HL-60/S4 treated with phorbol 12-myristate 13-acetate at 8.2 ng/mL for 4 days and 3 days (cell line): ENCODE results near the gene CERS4.
"Not testable (repeated sequence)": the region's sequence is repeated elsewhere in the genome, so short reads cannot be mapped to it uniquely, and the experiment has no call there.

Experiments used
- in situ Hi-C: fragments of 300-500 bp; cut with MboI; formaldehyde crosslinking; loops from 2 replicates; pipeline ENCODE4 v1.15.0; 2022; ENCODE audit warnings: low sequenced_read_pairs

CERS4 gene

DNA sequence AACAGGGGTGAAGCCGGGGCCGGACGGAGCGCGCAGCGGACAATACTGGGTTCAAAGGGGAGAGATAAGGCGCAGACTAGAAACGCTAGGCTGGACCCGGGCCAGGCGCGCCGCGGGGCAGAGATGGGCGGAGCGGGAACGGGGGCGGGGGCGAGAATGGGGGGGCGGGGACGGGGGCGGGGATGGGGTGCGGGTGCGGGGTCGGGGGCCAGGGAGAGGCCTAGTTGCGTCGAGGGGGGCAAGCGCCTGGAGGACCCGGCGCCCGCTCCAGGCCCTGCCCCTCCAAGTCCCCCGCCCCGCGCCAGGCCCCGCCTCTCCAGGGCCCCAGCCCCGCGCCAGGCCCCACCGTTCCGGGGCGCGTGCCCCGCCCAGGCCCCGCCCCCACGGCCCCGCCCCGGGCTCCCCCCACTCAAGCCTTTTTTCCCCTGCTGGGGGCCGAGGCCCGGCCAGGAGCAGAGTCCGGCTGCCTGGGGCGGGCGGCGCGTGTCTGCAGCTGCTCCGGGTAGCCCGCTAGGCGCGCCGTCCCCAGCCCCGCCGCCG, at the start of gene CERS4:
CERS4 (plus strand) TSS at position 449 of the 540 bp plus-strand sequence. CDS start 41,707 bp downstream, outside the sequence.
- in situ Hi-C loops = no loop called here

DNA sequence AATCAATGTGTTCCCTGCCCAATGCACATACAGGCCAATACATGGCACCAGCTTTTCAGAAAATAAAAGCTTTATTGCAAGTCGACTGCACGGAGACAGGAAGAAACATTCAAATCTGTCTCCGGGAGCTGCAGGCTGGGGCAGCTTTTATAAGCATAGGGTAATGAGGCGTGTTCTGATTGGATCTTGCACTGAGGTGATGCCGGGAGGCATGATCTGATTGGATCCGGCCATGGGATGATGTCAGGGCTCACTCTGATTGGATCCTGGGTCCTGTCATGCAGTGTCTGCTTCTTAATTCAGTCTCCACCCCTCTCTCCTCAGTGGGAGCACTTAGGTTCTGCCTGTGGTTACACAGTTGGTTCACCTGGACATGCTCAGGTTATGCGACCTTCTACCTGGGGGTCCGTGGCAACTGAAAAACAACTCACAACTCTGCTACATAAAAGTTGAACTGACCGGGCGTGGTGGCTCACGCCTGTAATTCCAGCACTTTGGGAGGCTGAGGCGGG, 48.0 kb upstream of the CERS4 start:
- in situ Hi-C loops = loop anchor here (5.0 kb wide), 1 partner anchor 86 kb away; no protein-coding TSS in a partner anchor

DNA sequence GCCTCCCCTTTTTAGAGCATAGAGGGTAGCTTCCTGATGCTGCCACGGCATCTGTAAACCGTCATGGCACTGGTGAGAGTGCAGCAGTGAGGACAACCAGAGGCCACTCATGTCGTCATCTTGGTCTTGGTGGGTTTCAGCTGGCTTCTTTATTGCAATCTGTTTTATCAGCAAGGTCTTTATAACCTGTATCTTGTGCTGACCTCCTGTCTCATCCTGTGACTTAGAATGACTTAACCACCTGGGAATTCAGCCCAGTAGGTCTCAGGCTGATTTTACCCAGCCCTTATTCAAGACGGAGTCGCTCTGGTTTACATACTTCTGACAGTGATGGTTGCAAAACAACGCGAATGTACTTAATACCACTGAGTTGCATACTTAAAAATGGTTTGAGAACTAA, 45.4 kb upstream of the CERS4 start:
- in situ Hi-C loops = loop anchor here (5.0 kb wide), 1 partner anchor 84 kb away; no protein-coding TSS in a partner anchor

DNA sequence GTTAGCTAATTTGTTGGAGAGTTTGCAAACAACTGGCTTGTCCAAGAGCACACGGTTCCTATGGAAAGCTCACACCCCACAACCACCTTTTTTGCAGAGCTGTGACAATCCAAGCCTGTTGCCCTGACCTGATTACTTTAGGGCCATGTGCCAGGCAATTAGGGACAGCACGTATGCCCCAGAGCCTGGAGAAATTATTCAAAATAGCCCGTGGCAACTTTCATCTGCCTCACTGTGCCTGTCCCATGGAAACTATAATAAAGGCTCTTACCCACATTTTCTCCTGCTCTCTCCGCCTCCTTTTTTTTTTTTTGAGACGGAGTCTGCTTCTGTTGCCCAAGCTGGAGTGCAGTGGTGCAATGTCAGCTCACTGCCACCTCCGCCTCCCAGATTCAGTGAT, 41.2 kb upstream of the CERS4 start:
- in situ Hi-C loops = no loop called here

DNA sequence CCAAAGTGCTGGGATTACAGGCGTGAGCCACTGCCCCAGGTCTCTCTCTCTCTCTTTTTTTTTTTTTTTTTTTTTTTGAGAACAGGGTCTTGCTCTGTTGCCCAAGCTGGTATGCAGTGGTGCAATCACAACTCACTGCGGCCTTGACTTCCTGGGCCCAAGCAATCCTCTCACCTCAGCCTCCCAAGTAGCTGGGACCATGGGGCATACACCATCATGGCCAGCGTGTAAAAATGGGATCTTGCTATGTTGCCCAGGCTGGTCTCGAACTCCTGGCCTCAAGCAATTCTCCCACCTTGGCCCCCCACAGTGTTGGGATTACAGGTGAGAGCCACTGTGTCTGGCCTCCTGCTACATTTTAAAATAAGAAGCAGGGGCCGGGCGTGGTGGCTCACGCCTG, 40.6 kb upstream of the CERS4 start:
- in situ Hi-C loops = no loop called here

DNA sequence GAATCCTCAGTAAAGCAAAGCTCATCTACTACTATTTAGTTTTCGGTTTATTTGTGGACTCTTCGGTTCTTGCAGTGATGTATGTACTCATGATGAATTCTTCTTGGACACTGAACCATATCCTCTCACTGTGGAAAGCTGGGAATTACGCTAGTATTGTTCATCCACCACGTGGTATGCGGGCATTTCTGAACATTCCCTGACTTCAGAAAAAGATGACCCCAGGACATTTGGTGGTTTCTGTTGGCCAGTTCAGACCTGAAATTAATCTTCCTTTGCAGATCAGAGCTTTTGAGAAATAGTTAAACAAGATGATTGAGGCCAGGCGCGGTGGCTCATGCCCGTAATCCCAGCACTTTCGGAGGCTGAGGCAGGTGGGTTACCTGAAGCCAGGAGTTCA, 34.5 kb upstream of the CERS4 start:
- in situ Hi-C loops = no loop called here

DNA sequence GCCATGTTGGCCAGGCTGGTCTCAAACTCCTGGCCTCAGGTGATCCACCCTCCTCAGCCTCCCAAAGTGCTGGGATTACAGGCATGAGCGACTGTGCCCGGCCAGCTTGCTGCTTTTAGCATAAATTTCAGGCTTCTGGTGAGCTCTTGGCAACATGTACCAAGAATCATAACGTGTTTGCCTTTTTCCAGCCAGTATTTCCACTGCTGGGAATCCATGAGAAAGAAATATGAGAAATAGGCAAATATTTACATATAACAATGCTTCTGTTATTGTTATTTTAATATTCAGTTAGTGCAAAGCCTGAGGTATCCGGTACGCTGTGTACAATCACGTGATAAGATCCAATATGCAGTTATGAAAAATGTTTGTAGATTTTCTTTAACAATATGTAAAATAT, 29.2 kb upstream of the CERS4 start:
- in situ Hi-C loops = no loop called here

DNA sequence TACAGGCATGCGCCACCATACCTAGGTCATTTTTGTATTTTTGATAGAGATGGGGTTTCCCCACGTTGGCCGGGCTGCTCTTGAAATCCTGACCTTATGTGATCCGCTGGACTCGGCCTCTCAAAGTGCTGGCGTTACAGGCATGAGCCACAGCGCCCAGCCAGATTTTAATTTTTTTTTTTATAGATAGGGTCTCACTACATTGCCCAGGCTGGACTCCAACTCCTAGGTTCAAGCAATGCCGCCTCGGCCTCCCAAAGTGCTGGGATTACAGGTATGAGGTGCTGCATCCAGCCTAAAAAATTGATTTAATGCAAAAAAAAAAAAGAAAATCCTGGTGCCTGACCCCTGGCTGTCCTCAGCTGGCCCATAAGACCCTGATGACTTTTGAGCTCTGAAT, 24.9 kb upstream of the CERS4 start:
- in situ Hi-C loops = no loop called here

DNA sequence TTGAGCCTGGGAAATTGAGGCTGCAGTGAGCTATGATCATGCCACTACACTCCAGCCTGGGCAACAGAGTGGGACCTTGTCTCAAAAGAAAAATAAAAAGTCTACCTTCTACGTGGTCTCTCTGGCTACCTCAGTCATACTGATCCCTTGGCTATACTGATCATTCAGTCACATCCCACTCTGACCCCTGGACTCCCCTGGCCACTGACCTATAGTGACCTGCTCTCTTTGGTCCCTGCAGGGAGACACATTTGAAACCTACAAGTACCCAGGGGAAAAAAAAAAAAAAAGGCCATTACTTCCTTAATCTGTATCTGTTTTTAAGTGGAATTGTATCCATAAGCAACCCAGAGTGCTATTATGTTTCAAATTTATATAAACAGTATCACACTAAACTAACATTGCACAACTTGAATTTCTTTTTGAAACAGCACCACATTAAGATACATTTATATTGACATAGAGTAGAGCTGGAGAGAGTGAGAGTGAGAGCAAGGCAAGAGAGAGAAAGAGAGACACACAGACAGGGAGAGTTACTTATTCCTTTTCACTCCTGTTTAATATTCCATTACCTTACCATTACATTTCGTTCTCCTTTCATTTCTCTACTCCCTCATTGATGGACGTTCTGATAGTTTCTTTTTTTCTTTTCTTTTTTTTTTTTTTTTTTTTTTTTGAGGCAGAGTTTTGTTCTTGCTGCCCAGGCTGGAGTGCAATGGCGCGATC, 23.7 kb upstream of the CERS4 start:
- in situ Hi-C loops = no loop called here

GRCh38 chr19:8192221-8192820, 16.8 kb upstream of the CERS4 start:
- in situ Hi-C loops = no loop called here

DNA sequence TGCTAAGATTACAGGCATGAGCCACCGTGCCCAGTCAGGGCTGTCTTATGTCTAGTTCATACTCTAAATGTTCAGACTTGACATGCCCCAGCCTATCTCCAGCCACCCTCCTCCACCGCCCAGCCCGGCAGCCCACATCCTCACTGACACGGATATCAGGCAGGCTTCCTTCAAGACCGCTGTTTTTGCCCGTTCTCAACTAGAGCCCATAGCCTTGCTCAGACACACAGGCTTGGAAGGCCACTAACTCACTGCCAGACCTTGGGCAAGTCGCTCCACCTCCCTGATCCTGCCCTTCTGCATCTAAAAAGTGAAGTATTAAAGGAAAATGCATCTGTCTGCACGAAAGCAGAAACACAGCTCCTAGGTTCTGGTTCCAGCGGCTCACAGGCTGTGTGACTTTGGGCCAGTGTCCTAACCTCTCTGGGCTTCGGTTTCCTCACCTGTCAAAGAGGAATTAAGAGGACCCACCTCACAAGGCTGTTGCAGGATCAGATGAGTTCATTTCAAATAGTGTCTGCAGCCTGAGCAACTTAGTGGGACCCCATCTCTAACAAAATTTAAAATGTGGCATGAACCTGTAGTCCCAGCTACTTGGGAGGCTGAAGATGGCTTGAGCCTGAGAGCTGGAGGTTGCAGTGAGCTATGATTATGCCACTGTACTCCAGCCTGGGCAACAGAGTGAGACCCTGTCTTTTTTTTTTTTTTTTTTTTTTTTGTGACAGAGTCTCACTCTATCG, 14.5 kb upstream of the CERS4 start:
- in situ Hi-C loops = no loop called here

DNA sequence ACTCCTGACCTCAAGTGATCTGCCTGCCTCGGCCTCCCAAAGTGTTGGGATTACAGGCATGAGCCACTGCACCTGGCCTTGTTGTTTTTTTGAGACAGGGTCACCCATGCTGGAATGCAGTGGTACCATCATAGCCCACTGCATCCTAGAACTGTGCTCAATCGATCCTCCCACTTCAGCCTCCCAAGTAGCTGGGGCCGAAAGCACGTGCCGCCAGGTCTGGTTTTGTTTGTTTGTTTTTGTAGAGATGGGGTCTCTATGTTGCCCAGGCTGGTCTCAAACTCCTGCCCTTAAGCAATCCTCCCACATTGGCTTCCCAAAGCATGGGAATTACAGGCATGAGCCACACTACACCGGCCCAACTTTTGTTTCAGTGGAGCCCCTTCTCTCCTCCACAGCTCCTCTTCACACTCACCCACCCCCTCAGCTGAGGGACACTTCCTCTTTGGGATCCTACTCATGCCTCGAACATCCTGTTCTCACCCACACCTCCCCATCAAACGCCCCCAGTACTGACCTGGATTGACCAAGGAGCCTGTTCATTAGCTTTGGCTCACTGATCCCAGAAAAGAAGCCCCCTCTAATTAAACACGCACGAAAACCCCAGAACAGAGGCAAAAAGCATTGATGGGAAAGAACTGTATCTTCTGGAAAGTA, 12.8 kb upstream of the CERS4 start:
- in situ Hi-C loops = no loop called here

DNA sequence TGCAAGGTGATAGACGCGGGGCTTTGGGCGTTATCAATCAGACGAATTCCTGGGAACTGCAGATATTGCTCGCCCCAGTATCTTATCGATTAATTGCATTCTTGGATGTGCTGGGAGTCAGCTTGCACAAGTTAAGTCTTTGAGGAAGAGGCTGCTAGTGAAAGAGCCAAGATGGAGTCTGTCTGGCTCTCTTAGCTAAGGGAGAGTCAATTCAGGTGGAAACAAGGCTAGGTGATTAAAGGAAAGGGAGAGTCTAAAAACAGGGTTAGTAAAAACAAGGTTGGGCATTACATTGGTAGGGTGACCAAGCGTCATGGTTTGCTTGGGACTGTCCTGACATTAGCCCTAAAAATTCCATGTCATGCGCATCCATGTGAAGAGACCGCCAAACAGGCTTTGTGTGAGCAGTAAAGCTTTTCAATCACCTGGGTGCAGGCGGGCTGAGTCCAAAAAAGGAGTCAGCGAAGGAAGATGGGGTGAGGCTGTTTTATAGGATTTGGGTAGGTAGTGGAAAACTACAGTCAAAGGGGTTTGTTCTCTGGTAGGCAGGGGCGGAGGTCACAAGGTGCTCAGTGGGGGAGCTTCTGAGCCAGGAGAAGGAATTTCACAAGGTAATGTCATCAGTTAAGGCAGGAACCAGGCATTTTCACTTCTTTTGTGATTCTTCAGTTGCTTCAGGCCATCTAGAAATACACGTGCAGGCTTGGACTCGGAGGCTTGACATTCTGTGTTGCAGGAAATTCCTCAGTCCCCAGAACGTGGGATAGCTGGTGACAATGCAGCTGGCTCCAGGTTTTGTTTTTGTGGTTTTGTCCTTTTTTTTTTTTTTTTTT, 5.7 kb upstream of the CERS4 start:
- in situ Hi-C loops = not testable (repeated sequence)

DNA sequence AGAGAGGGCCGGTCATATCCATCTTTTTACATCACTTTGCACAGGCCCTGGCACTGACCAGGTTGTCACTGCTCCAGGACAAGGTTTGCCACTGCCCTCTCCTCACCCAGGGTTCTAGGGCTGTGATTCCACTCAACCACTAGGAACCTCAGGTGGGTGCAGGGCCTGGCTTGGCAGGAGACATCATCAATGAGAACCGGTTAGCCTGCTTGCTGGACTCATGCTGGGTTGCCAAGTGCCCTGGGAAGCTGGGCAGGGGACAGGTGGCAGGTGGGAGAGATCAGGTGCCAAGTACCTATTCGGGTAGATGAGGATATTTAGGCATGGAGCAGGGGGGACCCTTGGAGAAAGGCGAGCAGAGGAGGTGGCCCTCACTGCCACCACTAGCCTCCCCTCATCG, 4.2 kb upstream of the CERS4 start:
- in situ Hi-C loops = no loop called here

DNA sequence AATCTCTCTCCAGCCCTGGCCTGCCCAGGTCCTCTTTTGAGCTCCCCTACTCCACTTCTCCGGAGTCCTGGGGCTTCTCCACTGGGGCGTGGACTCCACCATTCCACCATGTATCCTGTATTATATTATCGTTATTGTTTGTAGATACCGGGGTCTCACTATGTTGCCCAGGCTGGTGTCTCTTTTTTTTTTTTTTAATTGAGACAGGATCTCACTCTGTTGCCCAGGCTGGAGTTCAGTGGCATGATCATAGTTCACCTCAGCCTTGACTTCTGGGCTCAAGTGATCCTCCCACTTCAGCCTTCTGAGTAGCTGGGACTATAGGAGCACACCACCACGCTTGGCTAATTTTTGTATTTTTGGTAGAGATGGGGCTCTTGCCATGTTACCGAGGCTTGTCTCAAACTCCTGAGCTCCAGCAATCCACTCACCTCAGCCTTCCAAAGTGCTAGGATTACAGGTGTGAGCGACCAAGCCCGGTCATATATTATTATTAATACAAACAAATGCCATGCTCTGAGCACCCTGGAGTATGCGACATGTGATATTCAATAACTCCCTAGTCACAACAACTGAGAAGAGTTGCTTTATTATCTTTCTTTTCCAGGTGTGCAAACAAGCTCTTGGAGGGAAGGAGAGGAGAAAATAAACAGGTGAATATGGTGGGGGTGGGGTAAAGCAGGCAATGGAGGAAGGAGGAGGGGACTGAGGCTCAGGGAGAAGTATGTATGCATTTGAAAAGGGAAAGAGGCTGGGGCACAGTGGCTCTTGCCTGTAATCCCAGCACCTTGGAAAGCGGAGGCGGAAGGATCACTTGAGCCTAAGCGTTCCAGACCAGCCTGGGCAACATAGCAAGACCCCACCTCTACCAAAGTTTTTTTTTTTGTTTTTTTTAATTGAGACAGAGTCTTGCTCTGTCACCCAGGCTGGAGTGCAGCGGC, 2.8 kb upstream of the CERS4 start:
- in situ Hi-C loops = no loop called here

DNA sequence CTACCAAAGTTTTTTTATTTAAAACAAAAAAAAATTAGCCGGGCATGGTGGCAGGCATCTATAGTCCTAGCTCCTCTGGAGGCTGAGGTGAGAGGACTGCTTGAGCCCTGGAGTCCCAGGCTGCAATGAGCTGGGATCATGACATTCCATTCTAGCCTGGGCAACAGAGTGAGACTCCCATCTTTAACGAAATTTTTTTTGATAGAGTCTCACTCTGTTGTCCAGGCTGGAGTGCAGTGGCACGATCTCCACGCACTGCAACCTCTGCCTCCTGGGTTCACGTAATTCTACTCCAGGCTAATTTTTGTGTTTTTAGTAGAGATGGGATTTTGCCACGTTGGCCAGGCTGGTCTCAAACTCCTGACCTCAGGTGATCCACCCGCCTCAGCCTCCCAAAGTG, 1.8 kb upstream of the CERS4 start:
- in situ Hi-C loops = not testable (repeated sequence)

DNA sequence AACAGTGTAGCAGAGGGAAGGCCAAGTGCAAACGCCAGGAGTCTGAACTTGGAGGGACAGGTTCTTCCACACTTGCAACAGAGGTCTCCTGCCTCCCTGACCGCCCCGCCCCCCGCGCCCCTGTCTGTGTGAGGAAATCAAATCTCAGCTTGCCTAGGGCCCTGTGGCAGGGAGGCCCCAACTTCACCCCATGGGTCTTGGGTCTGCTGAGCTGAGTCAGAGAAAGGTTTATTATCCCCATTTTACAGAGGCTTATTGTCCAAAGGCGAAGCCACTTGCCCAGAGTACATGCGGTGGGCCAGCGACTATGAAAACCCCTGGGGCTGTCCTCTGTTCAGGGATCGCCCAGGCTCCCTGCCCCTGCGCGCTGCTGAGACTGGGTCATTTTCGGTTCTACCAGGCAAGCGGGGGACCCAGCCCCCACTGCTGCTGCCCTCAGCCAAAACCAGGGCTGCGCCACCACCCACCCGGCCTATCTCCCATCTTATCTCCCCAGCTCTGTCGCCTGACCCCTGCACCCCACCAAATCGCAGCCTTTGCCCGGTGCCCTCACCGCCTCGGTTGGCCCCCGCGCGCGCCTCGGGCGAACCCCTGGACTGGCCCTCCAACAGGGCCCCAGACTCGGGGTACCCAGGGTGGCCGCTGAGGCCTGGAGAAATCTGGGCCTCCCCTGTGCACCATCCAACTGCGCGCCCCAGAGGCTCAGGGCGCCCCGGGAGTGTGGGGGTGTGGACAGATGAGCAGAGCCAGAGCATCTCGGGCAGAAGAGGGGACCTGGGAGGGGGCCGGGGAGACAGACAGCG, 850 bp upstream of the CERS4 start:
- in situ Hi-C loops = no loop called here
